GM12891 (cell line): Measurements from ENCODE around the gene TM7SF2.
A peak's percentile ranks its signal among the peaks of the same experiment; 100 is the strongest.

ENCODE experiments used
- POLR2A ChIP-seq: IDR thresholded peaks from 2 replicates; pipeline ENCODE4 v1.6.1; 2011; ENCODE audit warnings: low read depth, low read length, control low read depth
- POLR2AphosphoS5 ChIP-seq: IDR thresholded peaks from 2 replicates; pipeline ENCODE4 v1.6.1; 2011; ENCODE audit warnings: low read depth, low read length, control low read depth
- POU2F2 ChIP-seq: IDR thresholded peaks from 2 replicates; pipeline ENCODE4 v1.6.1; 2011; ENCODE audit warnings: low read depth, mild to moderate bottlenecking, control low read depth, low read length, moderate library complexity
- SPI1 ChIP-seq: IDR thresholded peaks from 2 replicates; pipeline ENCODE4 v1.6.1; 2011; ENCODE audit warnings: low read depth, low read length, control low read depth
- TAF1 ChIP-seq: IDR thresholded peaks from 2 replicates; pipeline ENCODE4 v1.6.1; 2011; ENCODE audit warnings: low read depth, low read length, control low read depth

- TF ChIP-seq POLR2A = peak; percentile 45; the same call in 1 of the 2 replicates
- TF ChIP-seq POLR2AphosphoS5 = no peak
- no peak for TF ChIP-seq TAF1
- no peak for TF ChIP-seq POU2F2
- TF ChIP-seq SPI1 = no peak
Measured at GRCh38 chr11:65078151-65078550, 33.5 kb upstream of the TM7SF2 start.
